GM18505 (cell line): Measurements from ENCODE around the gene GSX2.
"Not testable (repeated sequence)": the region's sequence is repeated elsewhere in the genome, so short reads cannot be mapped to it uniquely, and the experiment has no call there.

Source experiments
- ATAC-seq: cut with Tn5 transposase; IDR thresholded peaks from one replicate; pipeline ENCODE4 v1.9.1; 2021; ENCODE audit not compliant: unreplicated experiment
- POLR2A ChIP-seq: IDR thresholded peaks from 4 replicates; pipeline ENCODE4 v1.6.1; 2011; ENCODE audit warnings: borderline replicate concordance; ENCODE audit not compliant: insufficient read depth, insufficient read length; ENCODE audit errors: extremely low read depth

Gene GSX2

DNA sequence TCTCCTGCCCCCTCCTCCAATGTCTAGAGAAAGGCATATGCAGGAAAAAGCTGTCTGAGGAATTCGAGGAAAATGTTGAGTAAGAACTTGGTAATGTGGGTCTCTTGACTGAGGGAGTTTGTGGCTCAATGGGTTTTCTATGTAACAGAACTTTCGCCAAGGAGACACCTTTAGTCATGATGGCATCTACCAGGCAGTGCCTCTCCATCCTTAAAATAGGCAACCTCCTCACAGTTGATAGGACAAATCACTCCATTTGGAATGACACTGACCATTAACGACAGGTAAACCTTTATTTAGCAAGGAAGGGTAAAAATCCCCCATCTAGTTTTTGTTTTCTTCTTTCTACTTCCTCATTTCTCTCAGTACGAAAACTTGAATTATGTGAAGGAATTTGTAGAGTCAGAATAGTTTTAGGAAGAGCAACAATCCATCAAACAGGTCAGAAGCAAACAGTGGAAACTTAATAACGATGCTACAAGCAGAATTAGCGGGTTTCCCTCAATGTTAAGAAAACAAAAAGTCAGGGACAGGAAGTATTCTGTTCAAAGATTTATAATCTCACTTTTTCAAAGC lies 2.7 kb downstream of the GSX2 start:
- ATAC-seq = no peak

GRCh38 chr4:54103190-54103574 lies 3.2 kb downstream of the GSX2 start:
- ATAC-seq = no peak
- TF ChIP-seq POLR2A = no peak

More for the DNA sequence above, 2.7 kb downstream of the GSX2 start:
- TF ChIP-seq POLR2A = no peak

- TF ChIP-seq POLR2A = no peak
- no peak for ATAC-seq
Measured at GRCh38 chr4:54104907-54105306, 4.9 kb downstream of the GSX2 start.

GRCh38 chr4:54107951-54108748 lies 8.2 kb downstream of the GSX2 start:
- ATAC-seq = no peak
- no peak for TF ChIP-seq POLR2A

- no peak for ATAC-seq
- no peak for TF ChIP-seq POLR2A
Measured at GRCh38 chr4:54109241-54110018, 9.5 kb downstream of the GSX2 start.

DNA sequence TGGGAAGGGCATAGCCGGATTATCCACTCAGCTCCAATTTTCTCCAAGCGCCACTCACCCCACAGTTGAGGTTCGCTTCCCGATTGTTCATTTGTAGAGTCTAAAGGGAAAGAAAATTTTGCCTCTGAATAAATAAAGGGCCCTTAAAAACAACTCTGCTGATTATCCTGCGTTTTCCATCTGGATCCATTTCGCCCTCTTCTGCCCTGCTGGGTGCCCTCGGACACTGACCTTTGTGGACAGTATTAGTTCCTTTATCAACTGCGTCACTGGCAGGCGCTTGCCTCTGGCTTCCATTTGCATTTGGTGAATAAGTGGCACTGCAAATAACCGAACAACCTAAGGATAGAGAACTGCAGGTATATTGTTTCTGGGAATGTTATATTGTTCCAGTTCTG lies 10.1 kb downstream of the GSX2 start:
- no peak for TF ChIP-seq POLR2A
- ATAC-seq = no peak

- ATAC-seq = not testable (repeated sequence)
Measured at GRCh38 chr4:54113206-54113605, 13.2 kb downstream of the GSX2 start.

GRCh38 chr4:54116246-54116645 lies 16.3 kb downstream of the GSX2 start:
- not testable (repeated sequence) for ATAC-seq

- no peak for TF ChIP-seq POLR2A
- ATAC-seq = no peak
Measured at GRCh38 chr4:54118850-54119589, 19.1 kb downstream of the GSX2 start.

DNA sequence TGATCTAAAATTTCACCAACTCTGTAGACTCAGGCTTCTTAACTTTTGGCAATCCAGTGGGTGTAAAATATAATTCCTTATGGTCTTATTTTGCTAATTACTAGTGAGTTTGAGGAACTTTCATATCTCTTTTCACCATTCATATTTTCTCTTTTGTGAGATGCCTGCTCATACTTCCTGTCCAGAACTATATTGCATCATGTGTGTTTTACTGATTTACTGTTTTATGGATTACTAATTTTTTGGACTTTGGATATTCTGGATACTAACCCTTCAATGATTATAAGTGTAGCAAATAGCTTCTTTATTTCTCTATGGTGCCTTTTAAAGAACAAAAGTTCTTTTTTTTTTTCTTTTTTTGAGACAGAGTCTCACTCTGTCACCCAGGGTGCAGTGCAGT lies 20.6 kb downstream of the GSX2 start:
- TF ChIP-seq POLR2A = no peak
- no peak for ATAC-seq

DNA sequence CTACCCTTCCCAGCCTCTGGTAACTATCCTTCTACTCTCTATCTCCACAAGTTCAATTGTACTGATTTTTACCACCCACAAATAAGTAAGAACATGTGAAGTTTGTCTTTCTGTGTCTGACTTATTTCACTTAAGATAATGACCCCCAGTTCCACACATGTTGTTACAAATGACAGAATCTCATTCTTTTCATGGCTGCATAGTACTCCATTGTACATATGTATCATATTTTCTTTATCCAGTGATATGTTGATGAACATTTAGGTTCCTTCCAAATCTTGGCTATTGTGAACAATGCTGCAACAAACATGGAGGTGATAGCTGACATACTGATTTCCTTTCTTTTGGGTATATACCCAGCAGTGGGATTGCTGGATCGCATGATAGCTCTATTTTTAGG lies 27.7 kb downstream of the GSX2 start:
- ATAC-seq = no peak
- TF ChIP-seq POLR2A = no peak

DNA sequence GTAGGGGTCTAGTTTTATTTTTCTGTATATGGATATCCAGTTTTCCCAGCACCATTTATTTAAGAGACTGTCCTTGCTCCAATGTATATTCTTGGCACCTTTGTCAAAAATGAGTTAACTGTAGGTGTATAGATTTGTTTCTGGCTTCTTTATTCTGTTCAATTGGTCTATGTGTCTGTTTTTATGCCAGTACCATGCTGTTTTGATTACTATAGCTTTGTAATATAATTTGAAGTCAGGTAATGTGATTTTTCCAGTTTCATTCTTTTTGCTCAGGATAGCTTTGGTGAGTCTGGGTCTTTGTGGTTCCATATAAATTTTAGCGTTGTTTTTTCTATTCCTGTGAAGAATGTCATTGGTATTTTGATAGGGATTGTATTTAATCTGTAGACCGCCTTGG lies 28.7 kb downstream of the GSX2 start:
- ATAC-seq = not testable (repeated sequence)

GRCh38 chr4:54139332-54139731 lies 39.4 kb downstream of the GSX2 start:
- ATAC-seq = no peak
- no peak for TF ChIP-seq POLR2A
